Measurements from ENCODE around the gene PLAA. TPM values are rescaled to one million over a fixed set of nuclear protein-coding genes. Genes with fewer than 3 reads are reported as not detected.

Gene PLAA
- total RNA-seq, 1 donor from 2014 or later = 53.4 TPM

DNA sequence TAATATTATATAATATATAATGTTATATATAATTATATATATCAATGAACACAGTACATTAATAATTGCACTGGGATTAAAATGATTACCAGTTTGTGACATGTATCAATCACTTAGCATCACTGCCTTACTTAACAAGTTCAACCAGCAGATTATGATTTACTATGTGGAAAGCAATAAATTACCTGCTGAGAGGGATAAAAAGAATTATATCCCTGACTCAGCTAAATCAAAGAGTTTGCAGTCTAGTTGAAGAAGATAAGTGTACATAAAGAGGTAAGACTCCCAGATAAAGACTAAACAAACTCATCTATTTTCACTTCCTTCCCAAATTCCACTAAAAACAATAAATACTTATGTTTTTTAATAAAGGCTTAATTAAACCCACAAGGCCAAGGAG is 11.2 kb downstream of the PLAA start:
- H3K4me3 Mint-ChIP-seq (ENCODE audit: unreplicated experiment) = no peak overlapping the region
- H3K9me3 Mint-ChIP-seq (ENCODE audit: unreplicated experiment) = no peaks in the 10 kb centered on the region
- H3K27ac Mint-ChIP-seq (ENCODE audit: unreplicated experiment) = no peak overlapping the region
- DNase-seq = no peak
- H3K27me3 Mint-ChIP-seq (ENCODE audit: unreplicated experiment) = no peaks in the 10 kb centered on the region
- TF ChIP-seq CTCF (IDR thresholded peaks at IDR 0.05; ENCODE audit: partially characterized antibody, unreplicated experiment) = no peak
- no peaks in the 10 kb centered on the region for H3K36me3 Mint-ChIP-seq (ENCODE audit: unreplicated experiment)
- H3K4me1 Mint-ChIP-seq (ENCODE audit: low read depth, unreplicated experiment) = peaks cover 9% of the 10 kb centered on the region

DNA sequence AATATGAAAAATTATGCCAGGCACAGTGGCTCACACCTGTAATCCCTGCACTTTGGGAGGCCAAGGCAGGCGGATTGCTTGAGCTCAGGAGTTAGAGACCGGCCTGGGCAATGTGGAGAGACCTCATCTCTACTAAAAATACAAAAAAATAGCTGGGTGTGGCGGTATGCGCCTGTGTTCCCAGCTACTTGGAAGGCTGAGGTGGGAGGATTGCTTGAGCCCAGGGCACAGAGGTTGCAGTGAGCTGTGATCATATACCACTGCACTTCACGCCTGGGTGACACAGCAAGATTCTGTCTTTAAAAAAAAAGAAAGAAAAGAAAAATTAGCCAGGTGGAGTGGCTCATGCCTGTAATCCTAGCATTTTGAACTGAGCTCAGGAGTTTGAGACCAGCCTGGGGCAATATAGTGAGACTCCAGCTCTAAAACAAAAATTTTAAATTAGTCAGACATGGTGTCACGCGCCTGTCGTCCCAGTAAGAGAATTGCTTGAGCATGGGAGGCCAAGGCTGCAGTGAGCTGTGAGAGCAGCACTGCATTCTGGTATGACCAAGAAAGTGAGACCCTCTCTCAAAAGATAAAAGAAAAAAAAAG is 18.0 kb downstream of the PLAA start:
- no peak for DNase-seq
- no peaks in the 10 kb centered on the region for H3K27me3 Mint-ChIP-seq (ENCODE audit: unreplicated experiment)
- H3K27ac Mint-ChIP-seq (ENCODE audit: unreplicated experiment) = no peak overlapping the region
- H3K4me1 Mint-ChIP-seq (ENCODE audit: low read depth, unreplicated experiment) = no peaks in the 10 kb centered on the region
- no peaks in the 10 kb centered on the region for H3K9me3 Mint-ChIP-seq (ENCODE audit: unreplicated experiment)
- H3K4me3 Mint-ChIP-seq (ENCODE audit: unreplicated experiment) = no peak overlapping the region
- no peaks in the 10 kb centered on the region for H3K36me3 Mint-ChIP-seq (ENCODE audit: unreplicated experiment)
- TF ChIP-seq CTCF (IDR thresholded peaks at IDR 0.05; ENCODE audit: partially characterized antibody, unreplicated experiment) = no peak

- Mint-ChIP-seq H3K36me3 (ENCODE audit: unreplicated experiment) (no peaks in the 10 kb centered on the region), H3K4me1 (ENCODE audit: low read depth, unreplicated experiment) (no peaks in the 10 kb centered on the region), H3K27ac (ENCODE audit: unreplicated experiment) (no peak overlapping the region), H3K9me3 (ENCODE audit: unreplicated experiment) (no peaks in the 10 kb centered on the region), H3K27me3 (ENCODE audit: unreplicated experiment) (no peaks in the 10 kb centered on the region), H3K4me3 (ENCODE audit: unreplicated experiment) (no peak overlapping the region)
- no peak for TF ChIP-seq CTCF (IDR thresholded peaks at IDR 0.05; ENCODE audit: partially characterized antibody, unreplicated experiment)
- no peak for DNase-seq
Measured at GRCh38 chr9:26925609-26926008, 21.4 kb downstream of the PLAA start.

- no peaks in the 10 kb centered on the region for H3K4me1 Mint-ChIP-seq (ENCODE audit: low read depth, unreplicated experiment)
- H3K36me3 Mint-ChIP-seq (ENCODE audit: unreplicated experiment) = no peaks in the 10 kb centered on the region
- no peak overlapping the region for H3K4me3 Mint-ChIP-seq (ENCODE audit: unreplicated experiment)
- H3K27me3 Mint-ChIP-seq (ENCODE audit: unreplicated experiment) = no peaks in the 10 kb centered on the region
- no peak for TF ChIP-seq CTCF (IDR thresholded peaks at IDR 0.05; ENCODE audit: partially characterized antibody, unreplicated experiment)
- DNase-seq = no peak
- peaks cover 2% of the 10 kb centered on the region for H3K9me3 Mint-ChIP-seq (ENCODE audit: unreplicated experiment)
- no peak overlapping the region for H3K27ac Mint-ChIP-seq (ENCODE audit: unreplicated experiment)
Measured at GRCh38 chr9:26919698-26920097, 27.3 kb downstream of the PLAA start.

DNA sequence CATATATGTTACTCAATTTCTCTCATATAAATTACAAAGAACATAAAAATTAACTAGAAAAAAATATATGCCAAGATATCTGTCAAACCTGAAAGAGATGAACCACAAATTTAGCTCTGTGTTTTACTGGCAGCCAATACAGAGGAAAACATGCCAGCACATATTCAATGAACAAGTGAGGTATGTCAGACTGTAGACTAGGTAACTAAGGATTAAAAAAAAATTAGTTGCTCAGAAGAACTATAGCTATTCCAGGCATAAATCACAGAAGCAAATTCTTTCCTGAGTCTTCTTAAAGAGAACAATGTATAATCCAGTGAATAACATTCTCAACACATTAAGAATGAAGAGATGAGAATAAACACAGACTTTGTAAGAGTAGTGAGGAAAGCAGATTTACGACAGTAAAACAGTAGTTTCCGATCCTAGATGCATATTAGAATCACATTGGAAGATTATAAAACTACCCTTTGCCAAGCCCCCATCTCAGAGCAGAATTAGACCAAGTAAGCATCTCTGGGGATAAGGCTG is 33.8 kb downstream of the PLAA start:
- no peak for TF ChIP-seq CTCF (IDR thresholded peaks at IDR 0.05; ENCODE audit: partially characterized antibody, unreplicated experiment)

More for the DNA sequence above, 33.8 kb downstream of the PLAA start:
- Mint-ChIP-seq H3K4me1 (ENCODE audit: low read depth, unreplicated experiment) (no peaks in the 10 kb centered on the region), H3K27me3 (ENCODE audit: unreplicated experiment) (no peaks in the 10 kb centered on the region), H3K9me3 (ENCODE audit: unreplicated experiment) (no peaks in the 10 kb centered on the region), H3K27ac (ENCODE audit: unreplicated experiment) (no peak overlapping the region), H3K36me3 (ENCODE audit: unreplicated experiment) (no peaks in the 10 kb centered on the region), H3K4me3 (ENCODE audit: unreplicated experiment) (no peak overlapping the region)
- no peak for DNase-seq

Measured in glutamatergic neuron (in vitro differentiated cells).